ENCODE data around the gene PRSS8. TPM values are rescaled to one million over a fixed set of nuclear protein-coding genes. Genes with fewer than 3 reads are reported as not detected.
"Not testable (repeated sequence)": the region's sequence is repeated elsewhere in the genome, so short reads cannot be mapped to it uniquely, and the experiment has no call there.

PRSS8 gene
- polyA plus RNA-seq, 1 donor from 2014 or later: not detected

DNA sequence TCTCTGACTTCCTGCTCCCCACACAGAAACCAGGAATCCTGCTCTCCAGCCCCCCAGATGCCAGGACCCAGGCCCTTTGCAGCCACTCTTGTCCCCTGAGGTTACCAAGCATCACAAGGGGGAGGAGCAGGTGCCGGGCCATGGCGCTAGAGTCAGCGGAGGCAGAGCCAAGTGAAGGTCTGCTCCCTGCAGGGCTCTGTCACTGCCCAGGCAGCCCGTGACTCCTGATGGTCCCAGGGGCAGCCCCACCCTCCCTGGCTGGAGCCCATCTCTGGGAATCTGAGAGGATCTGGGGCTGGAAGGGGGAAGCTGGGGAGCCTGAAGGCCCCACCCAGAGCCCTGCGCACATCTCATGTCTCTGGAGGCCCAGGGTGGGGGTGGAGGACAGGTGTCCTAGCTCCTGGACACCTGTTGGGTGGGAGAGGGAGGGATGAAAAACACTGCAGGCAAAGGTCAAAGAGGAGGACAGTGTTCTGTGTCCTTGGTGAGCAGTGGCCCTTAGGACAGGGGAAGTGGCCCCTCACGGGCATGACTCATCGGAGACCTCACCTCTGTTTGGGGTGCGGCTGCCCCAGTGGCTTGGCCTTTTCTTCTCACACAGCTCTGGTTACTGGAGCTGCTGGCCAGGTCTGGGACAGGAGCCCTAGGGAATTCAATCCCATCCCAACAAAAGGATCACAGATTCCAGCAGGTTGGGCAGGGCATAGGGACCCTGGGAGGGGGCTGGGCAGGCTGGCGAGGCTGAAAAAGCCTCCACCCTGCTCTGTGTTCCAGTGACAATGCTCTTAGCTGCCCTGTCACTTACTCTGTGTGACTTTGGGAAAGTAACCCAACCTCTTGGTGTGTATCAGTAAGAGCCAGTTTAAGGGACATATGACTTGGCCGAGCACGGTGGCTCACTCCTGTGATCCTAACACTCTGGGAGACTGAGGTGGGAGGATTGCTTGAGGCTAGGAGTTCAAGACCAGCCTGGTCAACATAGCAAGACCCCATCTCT lies 14.7 kb upstream of the PRSS8 start, which contains the start of gene PRSS36:
Gene PRSS36, minus strand, starts transcription at position 173 of the 997 bp plus-strand sequence. Its CDS starts 31 bp downstream, at position 142.
- Mint-ChIP-seq H3K4me1 (no peaks in the 10 kb centered on the region), H3K27ac (peak within 1 kb of the TSS in 1 of 3 donors; percentile 57), H3K4me3 (no peak within 1 kb of the TSS), H3K36me3 (no peaks in the 10 kb centered on the region), H3K9me3 (no peaks in the 10 kb centered on the region), H3K27me3 (peaks cover 5% of the 10 kb centered on the region)

DNA sequence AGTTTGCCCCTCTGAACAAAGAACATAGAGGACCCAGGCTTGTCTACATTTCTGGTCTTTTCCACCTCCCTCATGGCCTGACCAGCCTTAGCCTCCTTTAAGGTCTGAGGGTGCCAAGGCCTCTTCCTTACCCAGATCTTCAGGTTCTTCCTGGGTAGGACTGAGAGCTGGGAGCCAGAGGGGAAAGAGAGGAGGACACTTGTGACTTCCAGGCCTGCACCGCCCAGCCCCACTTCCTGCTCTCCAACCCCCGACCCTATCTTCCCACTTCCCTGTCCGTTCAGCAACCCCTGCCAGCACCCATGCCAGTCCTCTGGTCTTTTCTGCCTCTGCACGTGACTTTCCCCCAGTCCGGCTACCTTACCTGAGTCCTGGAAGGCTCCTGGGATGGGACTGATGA lies 13.8 kb upstream of the PRSS8 start:
- no peak overlapping the region for H3K4me3 Mint-ChIP-seq
- H3K4me1 Mint-ChIP-seq: no peaks in the 10 kb centered on the region
- H3K36me3 Mint-ChIP-seq: no peaks in the 10 kb centered on the region
- no peaks in the 10 kb centered on the region for H3K9me3 Mint-ChIP-seq
- H3K27me3 Mint-ChIP-seq: peaks cover 5% of the 10 kb centered on the region
- peak overlapping the region in 1 of 3 donors; percentile 57 for H3K27ac Mint-ChIP-seq

DNA sequence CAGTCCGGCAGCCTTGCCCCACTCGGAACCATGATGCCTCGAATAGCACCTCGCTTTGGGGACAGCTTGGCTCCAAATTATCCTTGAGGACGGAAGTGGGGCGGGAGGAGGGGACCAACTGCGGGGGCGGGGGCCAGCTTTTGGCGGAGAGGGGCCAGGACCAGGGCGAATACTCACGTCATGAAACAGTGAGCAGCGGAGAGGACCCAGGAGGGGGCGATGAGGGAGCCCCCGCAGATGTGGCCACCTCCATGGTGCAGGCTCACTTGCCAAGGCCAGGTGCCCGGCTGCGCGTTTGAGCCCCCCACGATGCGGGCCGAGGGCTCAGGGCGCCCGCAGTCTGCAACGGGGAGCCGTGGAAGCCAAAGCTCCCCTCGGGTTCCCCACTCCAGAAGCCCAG lies 13.4 kb upstream of the PRSS8 start:
- H3K27ac Mint-ChIP-seq: no peak overlapping the region
- no peaks in the 10 kb centered on the region for H3K36me3 Mint-ChIP-seq
- no peak overlapping the region for H3K4me3 Mint-ChIP-seq
- no peaks in the 10 kb centered on the region for H3K4me1 Mint-ChIP-seq
- H3K27me3 Mint-ChIP-seq: peaks cover 5% of the 10 kb centered on the region
- H3K9me3 Mint-ChIP-seq: no peaks in the 10 kb centered on the region

DNA sequence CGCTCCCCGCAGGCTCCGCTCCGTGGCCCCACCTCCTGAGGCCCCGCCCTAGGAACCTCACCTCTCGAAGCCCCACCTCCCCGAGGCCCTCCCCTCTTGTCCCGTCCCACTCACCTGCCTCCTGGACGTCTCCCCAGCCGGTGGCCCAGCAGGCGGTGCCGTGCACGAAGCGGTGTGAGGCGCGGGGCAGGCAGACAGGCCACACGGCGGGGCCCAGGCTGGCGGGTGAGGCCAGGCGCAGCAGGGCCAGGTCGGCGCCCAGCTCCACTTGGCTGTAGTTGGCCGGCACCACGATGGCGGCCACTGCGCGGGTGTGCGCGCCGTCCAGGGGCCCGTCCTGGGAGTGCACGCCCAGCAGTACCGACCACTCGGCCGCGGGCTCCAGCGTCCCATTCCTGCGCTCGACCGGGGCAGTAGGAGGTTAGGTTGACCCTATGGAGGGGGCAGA lies 12.8 kb upstream of the PRSS8 start:
- H3K4me1 Mint-ChIP-seq: peaks cover 0 to 2% (median 0%) of the 10 kb centered on the region in 3 donors
- H3K27ac Mint-ChIP-seq: no peak overlapping the region
- peaks cover 2% of the 10 kb centered on the region for H3K27me3 Mint-ChIP-seq
- H3K9me3 Mint-ChIP-seq: no peaks in the 10 kb centered on the region
- H3K4me3 Mint-ChIP-seq: no peak overlapping the region
- no peaks in the 10 kb centered on the region for H3K36me3 Mint-ChIP-seq

DNA sequence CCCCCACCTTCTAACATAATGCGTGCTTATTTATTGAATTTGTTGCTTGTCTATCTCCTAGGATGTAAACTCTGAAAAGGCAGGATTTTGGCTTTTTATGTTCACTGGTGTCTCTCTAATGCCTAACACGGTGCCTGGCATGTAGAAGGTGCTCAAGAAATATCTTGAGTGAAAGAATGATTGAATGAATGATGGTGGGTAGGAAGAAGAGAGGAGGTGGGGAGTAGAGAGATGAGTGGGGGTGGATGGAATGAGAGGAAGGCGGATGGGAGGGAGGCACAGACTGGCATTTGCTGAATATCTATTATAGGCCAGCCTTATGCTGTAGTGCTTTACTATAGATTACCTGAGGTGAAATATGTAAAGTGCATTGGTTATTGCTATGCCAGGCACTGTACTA lies 12.0 kb upstream of the PRSS8 start:
- Mint-ChIP-seq H3K36me3 (no peaks in the 10 kb centered on the region), H3K9me3 (no peaks in the 10 kb centered on the region), H3K4me3 (no peak overlapping the region), H3K4me1 (peaks cover 0 to 2% (median 0%) of the 10 kb centered on the region in 3 donors), H3K27ac (no peak overlapping the region), H3K27me3 (peaks cover 2% of the 10 kb centered on the region)

DNA sequence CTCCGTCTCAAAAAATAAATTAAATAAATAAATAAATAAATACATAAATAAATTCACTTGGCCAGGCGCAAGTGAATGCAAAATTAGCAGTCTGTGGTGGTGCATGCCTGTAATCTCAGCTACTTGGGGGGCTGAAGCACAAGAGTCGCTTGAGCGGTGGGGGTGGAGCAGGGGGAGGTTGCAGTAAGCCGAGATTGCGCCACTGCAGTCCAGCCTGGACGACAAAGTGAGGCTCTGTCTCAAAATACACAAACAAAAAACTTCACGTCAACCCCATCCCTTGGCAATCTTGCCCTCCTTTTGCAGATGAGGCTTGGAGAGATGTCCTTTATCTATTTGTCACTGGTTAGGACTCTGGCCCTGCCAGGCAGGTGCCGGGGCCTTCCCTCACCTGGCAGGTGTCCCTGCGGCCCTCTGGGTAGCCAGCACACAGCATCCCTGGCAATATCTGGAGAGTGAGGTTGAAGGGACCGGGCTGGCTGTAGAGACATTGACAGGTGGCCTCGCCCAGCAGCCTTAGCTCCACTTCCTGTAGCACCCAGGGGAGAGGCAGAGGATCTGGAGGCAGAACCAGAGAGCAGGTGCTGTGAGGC lies 10.0 kb upstream of the PRSS8 start:
- Mint-ChIP-seq H3K27me3 (peaks cover 2% of the 10 kb centered on the region), H3K36me3 (no peaks in the 10 kb centered on the region), H3K4me1 (peaks cover 5 to 7% (median 5%) of the 10 kb centered on the region in 3 donors), H3K4me3 (no peak overlapping the region), H3K27ac (no peak overlapping the region), H3K9me3 (no peaks in the 10 kb centered on the region)

DNA sequence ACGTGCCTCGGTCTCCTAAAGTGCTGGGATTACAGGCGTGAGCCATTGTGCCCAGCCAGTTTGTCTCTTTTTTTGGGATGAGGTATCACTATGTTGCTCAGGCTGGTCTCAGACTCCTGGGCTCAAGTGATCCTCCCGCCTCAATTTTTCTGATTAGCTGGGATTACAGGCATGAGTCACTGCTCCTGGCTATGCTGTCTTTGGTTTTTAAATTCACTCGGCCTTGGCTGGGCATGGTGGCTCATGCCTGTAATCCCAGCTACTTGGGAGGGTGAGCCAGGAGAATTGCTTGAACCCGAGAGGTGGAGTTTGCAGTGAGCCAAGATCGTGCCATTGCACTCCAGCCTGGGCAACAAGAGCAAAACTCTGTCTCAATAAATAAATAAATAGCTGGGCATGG lies 8.9 kb upstream of the PRSS8 start:
- not testable (repeated sequence) for H3K9me3 Mint-ChIP-seq, H3K36me3 Mint-ChIP-seq, H3K4me1 Mint-ChIP-seq, H3K27me3 Mint-ChIP-seq, H3K27ac Mint-ChIP-seq
- H3K4me3 Mint-ChIP-seq: peak overlapping the region in 2 of 4 donors; percentile 73 to 85

DNA sequence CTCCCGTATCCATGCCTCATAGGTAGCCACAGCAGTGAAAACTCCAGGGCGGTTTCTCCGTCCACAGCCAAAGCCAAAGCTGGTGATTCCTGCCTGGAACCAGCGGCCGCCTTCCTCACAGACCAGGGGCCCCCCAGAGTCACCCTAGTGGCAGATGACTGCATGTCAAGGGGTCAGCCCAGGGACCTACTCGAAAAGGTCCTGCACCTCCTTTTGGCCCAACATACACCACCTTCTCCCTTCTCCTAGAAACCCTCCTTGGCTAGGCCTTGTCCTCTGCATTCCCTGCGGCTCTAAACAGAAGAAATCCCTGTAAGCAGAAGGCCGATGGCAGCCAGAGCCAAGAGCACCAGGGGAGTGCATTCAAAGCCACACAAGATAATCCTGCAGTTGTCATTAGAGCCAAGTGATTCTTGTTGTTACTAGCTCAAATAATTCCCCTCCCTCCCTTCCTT lies 8.2 kb upstream of the PRSS8 start:
- no peaks in the 10 kb centered on the region for H3K36me3 Mint-ChIP-seq
- peak overlapping the region in 3 of 4 donors; percentile 55 to 85 (median 73) for H3K4me3 Mint-ChIP-seq
- peaks cover 5 to 7% (median 5%) of the 10 kb centered on the region in 3 donors for H3K4me1 Mint-ChIP-seq
- H3K9me3 Mint-ChIP-seq: no peaks in the 10 kb centered on the region
- H3K27me3 Mint-ChIP-seq: peaks cover 2% of the 10 kb centered on the region
- H3K27ac Mint-ChIP-seq: no peak overlapping the region

DNA sequence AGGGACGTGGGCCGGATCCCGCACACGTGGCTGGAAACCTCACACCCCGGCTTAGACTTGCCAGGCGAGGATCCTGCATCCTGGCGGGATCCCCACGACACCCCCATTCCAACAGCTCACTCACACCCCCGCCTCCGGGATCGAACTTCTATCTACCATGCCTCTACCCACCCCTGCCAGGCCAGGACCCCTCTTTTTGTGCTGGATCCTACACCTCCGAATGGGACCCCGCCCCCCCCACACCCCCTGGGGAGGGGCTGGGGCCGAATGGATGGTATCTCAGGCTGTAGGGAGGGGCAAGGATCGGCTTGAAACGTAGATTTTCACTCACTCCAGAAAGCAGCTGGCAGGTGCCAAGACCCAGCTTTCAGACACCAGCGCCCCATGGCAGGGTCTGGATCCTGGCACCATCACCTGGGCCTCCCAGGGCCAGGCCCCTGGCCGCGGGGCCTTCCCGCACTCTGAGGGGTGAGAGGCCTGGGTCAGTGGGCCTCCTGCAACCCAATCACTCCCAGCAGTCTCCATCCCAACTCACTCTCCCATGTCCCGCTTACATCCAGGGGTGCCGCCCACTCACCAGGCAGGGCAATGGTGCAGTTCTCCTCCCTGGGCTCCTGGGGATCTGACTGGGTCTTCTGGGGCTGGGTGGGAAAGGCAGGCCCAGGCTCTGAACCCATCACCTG lies 7.6 kb upstream of the PRSS8 start:
- H3K4me1 Mint-ChIP-seq: peaks cover 5 to 7% (median 5%) of the 10 kb centered on the region in 3 donors
- no peaks in the 10 kb centered on the region for H3K9me3 Mint-ChIP-seq
- H3K27me3 Mint-ChIP-seq: peaks cover 2% of the 10 kb centered on the region
- H3K36me3 Mint-ChIP-seq: no peaks in the 10 kb centered on the region
- peak overlapping the region in 3 of 4 donors; percentile 55 to 75 (median 73) for H3K4me3 Mint-ChIP-seq
- H3K27ac Mint-ChIP-seq: no peak overlapping the region

DNA sequence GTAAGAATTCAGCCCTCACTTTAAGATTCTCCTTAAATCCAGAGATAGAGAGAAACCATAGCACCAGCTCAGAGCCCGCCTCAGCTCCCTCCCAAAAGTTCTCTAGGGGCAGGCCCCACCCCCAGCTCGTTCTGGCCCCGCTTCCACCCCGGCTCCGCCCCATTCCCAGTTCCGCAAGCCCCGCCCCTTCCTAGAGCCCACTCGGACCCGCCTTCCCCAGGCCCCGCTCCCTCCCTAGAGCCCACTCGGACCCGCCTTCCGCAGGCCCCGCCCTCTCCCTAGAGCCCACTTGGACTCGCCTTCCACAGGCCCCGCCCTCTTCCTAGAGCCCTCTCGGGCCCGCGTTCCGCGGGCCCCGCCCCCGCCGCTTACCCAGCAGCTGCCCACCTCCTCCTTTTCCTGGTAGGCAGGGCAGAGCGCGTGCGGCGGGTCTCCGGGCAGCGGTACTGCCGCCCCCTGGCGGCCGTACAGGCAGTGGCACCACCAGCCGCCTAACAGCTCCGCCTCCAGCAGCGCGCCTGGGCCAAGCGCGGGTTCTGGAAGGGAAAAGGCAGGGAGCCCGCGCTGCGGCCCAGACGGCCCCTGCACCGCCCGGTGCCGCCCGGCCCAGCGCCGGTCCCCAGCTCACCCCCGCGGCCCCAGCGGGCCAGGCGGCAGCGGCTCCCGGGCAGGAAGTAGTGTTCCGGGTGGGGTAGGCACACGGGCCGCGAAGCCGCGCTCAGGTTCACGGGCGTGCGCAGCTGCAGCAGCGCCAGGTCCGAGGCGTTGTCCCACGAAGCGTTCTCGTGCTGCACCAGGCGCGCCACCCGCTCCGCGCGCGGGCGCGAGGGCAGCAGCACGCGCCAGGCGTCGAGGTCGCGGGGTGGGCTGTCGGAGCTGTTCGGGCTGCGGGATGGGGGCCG lies 6.8 kb upstream of the PRSS8 start:
- no peaks in the 10 kb centered on the region for H3K9me3 Mint-ChIP-seq
- peaks cover 5 to 7% (median 5%) of the 10 kb centered on the region in 3 donors for H3K4me1 Mint-ChIP-seq
- H3K27ac Mint-ChIP-seq: peak overlapping the region in 2 of 3 donors; percentile 69 to 85
- H3K27me3 Mint-ChIP-seq: no peaks in the 10 kb centered on the region
- peak overlapping the region; percentile 71 to 89 (median 82) for H3K4me3 Mint-ChIP-seq
- H3K36me3 Mint-ChIP-seq: no peaks in the 10 kb centered on the region

DNA sequence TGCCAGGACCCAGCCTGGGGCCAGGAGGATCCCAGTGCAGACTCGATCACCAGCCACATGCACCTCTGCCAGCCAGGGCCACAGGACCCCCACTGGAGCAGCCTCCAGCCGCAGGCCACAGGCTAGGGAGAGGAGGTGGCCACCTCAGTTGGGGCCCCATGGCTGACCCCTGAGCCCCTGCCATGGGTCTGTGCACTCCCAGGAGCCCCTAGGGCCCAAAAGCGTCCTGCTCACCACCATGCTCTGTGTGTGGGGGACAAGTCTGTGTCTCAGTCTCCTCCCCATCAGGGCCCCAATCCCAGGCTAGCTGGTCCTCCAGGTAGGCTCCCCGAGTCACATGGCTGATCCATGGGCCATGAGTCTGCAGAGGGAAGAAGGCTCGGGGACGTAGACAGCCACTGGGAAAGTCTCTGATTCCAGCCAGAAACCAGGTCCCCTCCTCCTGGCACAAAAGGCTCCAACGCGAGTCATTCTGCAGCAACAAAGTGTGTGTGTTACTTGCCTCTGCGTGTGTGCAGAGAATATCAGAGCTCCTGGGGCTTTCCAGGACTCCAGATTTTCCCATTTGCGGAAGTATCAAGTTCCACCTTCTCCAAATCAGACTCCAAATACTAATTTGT lies 6.1 kb upstream of the PRSS8 start:
- Mint-ChIP-seq H3K27ac (peak overlapping the region in 2 of 3 donors; percentile 69 to 85), H3K27me3 (no peaks in the 10 kb centered on the region), H3K9me3 (no peaks in the 10 kb centered on the region), H3K4me3 (peak overlapping the region; percentile 71 to 89 (median 82)), H3K4me1 (peaks cover 5 to 7% (median 5%) of the 10 kb centered on the region in 3 donors), H3K36me3 (no peaks in the 10 kb centered on the region)

DNA sequence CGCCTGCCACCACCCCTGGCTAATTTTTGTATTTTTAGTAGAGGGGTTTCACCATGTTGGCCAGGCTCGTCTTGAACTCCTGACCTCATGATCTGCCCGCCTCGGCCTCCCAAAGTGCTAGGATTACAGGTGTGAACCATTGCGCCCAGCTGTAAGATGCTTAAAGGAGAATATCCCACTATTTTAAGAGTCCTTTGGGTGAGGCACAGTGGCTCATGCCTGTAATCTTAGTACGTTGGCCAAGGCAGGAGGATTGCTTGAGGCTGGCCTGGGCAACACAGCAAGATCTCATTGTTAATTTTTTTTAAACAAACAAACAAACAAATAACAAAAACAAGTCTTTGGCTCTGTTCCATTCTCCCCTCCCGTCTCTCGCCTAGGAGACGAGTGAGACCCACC lies 5.5 kb upstream of the PRSS8 start:
- not testable (repeated sequence) for H3K27ac Mint-ChIP-seq, H3K27me3 Mint-ChIP-seq, H3K4me3 Mint-ChIP-seq, H3K9me3 Mint-ChIP-seq, H3K36me3 Mint-ChIP-seq, H3K4me1 Mint-ChIP-seq

DNA sequence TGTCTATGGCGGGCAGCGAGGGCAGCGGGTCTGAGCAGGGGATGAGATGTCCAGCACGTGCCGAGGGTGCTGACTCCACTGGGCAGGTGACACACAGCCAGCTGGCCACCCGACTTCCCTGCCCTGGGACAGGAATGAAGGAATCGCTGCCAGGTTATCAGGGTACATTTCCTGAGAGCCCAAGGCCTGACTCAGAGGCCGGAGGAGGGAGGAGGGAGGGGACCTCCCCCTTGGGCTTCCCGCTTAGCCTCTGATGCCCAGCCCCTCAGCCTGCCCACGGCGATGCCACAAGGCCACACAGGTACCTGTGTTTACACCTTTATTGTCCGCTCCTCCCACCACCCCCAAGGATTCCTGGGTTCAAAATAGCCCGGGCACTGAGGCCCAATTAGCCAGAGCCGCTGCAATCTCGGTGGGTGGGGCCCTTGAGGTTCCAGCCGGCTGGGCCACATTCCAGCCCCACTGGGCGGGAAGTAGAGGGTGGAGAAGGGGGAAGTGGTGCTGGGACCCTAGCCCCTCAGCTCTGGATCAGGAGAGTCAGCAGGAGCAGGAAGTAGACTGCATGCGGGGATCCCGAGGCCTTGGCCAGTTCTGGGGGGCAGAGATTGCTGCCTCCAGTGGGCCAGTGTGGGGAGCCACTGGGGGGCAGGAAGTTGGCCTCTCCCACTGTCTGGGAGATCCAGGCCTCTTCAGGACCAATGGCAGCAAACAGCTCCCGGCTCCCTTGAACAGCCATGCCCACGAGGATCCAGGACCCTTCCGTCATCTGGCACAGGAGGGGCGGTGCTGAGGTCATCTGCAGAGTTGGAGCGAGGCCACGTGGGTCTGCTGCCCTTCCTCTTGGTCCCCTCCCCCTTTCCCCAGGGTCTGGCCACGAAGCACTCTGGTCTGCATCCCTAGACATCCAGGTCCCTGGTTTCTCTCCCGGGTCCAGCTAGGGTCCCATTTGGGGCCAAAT lies 3.4 kb upstream of the PRSS8 start:
- Mint-ChIP-seq H3K4me1 (peaks cover 5 to 7% (median 5%) of the 10 kb centered on the region in 3 donors), H3K4me3 (no peak overlapping the region), H3K9me3 (no peaks in the 10 kb centered on the region), H3K27ac (no peak overlapping the region), H3K27me3 (no peaks in the 10 kb centered on the region), H3K36me3 (no peaks in the 10 kb centered on the region)

Measured in IgD-negative memory B cell (primary cell).